SU-DHL-6 (cell line): ENCODE results near the gene YAF2.

Source experiments
- CTCF ChIP-seq: fragments of 200-600 bp; sonication (generic); IDR thresholded peaks from one replicate; pipeline ENCODE4 v1.5.1; 2017; ENCODE audit warnings: antibody characterized with exemption, mild to moderate bottlenecking, low read length, moderate library complexity; ENCODE audit not compliant: insufficient read depth, poor library complexity, severe bottlenecking
- EZH2phosphoT487 ChIP-seq: fragments of 200-600 bp; sonication (generic), shearing (Covaris generic); conservative IDR thresholded peaks from 2 replicates; pipeline ENCODE4 v1.6.1; 2018; ENCODE audit warnings: mild to moderate bottlenecking, antibody characterized with exemption, low read length, moderate library complexity, mixed read lengths

- TF ChIP-seq CTCF (no peak), EZH2phosphoT487 (no peak)
These were observed 45.4 kb downstream of the YAF2 start for GRCh38 chr12:42192686-42193085.
